ENCODE results near the gene KIF27. TPM values are rescaled to one million over a fixed set of nuclear protein-coding genes. Genes with fewer than 3 reads are reported as not detected.
"Not testable (repeated sequence)": the region's sequence is repeated elsewhere in the genome, so short reads cannot be mapped to it uniquely, and the experiment has no call there.

The KIF27 gene
- total RNA-seq (2014; rRNA removed; shearing (Covaris generic)), result 2.0 and 3.9 TPM in 2 replicates

- H3K36me3 ChIP-seq, result no peaks in the 10 kb centered on the region
- peak; percentile 99 for DNase-seq
- H3K9me3 ChIP-seq (replicated peaks), result no peaks in the 10 kb centered on the region
- H3K4me3 ChIP-seq, result peak within 1 kb of the TSS; percentile 72
- peak within 1 kb of the TSS; percentile 58 for H3K27ac ChIP-seq
- H3K27me3 ChIP-seq, result no peaks in the 10 kb centered on the region
- H3K4me1 ChIP-seq, result no peaks in the 10 kb centered on the region
Observed at GRCh38 chr9:83920927-83921707, at the start of gene KIF27. KIF27 (minus strand) TSS chr9:83921432; CDS start chr9:83915591, 5,841 bp downstream.

GRCh38 chr9:83969602-83970001 is 48.4 kb upstream of the KIF27 start:
- H3K9me3 ChIP-seq (replicated peaks), result no peaks in the 10 kb centered on the region
- H3K4me3 ChIP-seq, result no peak overlapping the region
- no peak overlapping the region for H3K27ac ChIP-seq
- H3K27me3 ChIP-seq, result no peaks in the 10 kb centered on the region
- DNase-seq, result no peak
- H3K4me1 ChIP-seq, result no peaks in the 10 kb centered on the region
- H3K36me3 ChIP-seq, result peaks cover 80% of the 10 kb centered on the region

- H3K27me3 ChIP-seq, result no peaks in the 10 kb centered on the region
- no peak overlapping the region for H3K27ac ChIP-seq
- no peak for DNase-seq
- no peak overlapping the region for H3K4me3 ChIP-seq
- H3K9me3 ChIP-seq (replicated peaks), result no peaks in the 10 kb centered on the region
- H3K36me3 ChIP-seq, result peaks cover 55% of the 10 kb centered on the region
- H3K4me1 ChIP-seq, result no peaks in the 10 kb centered on the region
Observed at GRCh38 chr9:83967073-83967472, 45.8 kb upstream of the KIF27 start.

GRCh38 chr9:83966209-83966582 is 45.0 kb upstream of the KIF27 start:
- no peaks in the 10 kb centered on the region for H3K4me1 ChIP-seq
- DNase-seq, result no peak
- H3K4me3 ChIP-seq, result no peak overlapping the region
- peaks cover 46% of the 10 kb centered on the region for H3K36me3 ChIP-seq
- H3K27me3 ChIP-seq, result no peaks in the 10 kb centered on the region
- no peaks in the 10 kb centered on the region for H3K9me3 ChIP-seq (replicated peaks)
- peak overlapping the region; percentile 1; the same call in 1 of the 2 replicates for H3K27ac ChIP-seq

GRCh38 chr9:83965350-83966208 is 44.3 kb upstream of the KIF27 start:
- no peaks in the 10 kb centered on the region for H3K4me1 ChIP-seq
- H3K27ac ChIP-seq, result peak overlapping the region; percentile 1; the same call in 1 of the 2 replicates
- H3K4me3 ChIP-seq, result no peak overlapping the region
- no peaks in the 10 kb centered on the region for H3K9me3 ChIP-seq (replicated peaks)
- peaks cover 40% of the 10 kb centered on the region for H3K36me3 ChIP-seq
- DNase-seq, result peak; percentile 21 to 73
- H3K27me3 ChIP-seq, result no peaks in the 10 kb centered on the region

GRCh38 chr9:83964973-83965349 is 43.7 kb upstream of the KIF27 start:
- no peak overlapping the region for H3K4me3 ChIP-seq
- peaks cover 34% of the 10 kb centered on the region for H3K36me3 ChIP-seq
- DNase-seq, result peak in 1 of 2 experiments; percentile 49
- no peak overlapping the region; the same call in 1 of the 2 replicates for H3K27ac ChIP-seq
- no peaks in the 10 kb centered on the region for H3K4me1 ChIP-seq
- no peaks in the 10 kb centered on the region for H3K27me3 ChIP-seq
- no peaks in the 10 kb centered on the region for H3K9me3 ChIP-seq (replicated peaks)

- H3K4me3 ChIP-seq, result no peak overlapping the region
- H3K27me3 ChIP-seq, result no peaks in the 10 kb centered on the region; the same call in 1 of the 2 replicates
- H3K27ac ChIP-seq, result no peak overlapping the region
- H3K9me3 ChIP-seq (replicated peaks), result no peaks in the 10 kb centered on the region
- peak in 1 of 2 experiments; percentile 54 for DNase-seq
- H3K36me3 ChIP-seq, result peaks cover 10% of the 10 kb centered on the region
- peaks cover 13% of the 10 kb centered on the region for H3K4me1 ChIP-seq
Observed at GRCh38 chr9:83962165-83962564, 40.9 kb upstream of the KIF27 start.

GRCh38 chr9:83960991-83961390 is 39.8 kb upstream of the KIF27 start:
- H3K27ac ChIP-seq, result no peak overlapping the region
- no peaks in the 10 kb centered on the region for H3K9me3 ChIP-seq (replicated peaks)

GRCh38 chr9:83959061-83959460 is 37.8 kb upstream of the KIF27 start:
- no peaks in the 10 kb centered on the region; the same call in 1 of the 2 replicates for H3K27me3 ChIP-seq
- H3K4me1 ChIP-seq, result peaks cover 13% of the 10 kb centered on the region
- H3K27ac ChIP-seq, result no peak overlapping the region
- no peak overlapping the region for H3K4me3 ChIP-seq
- H3K36me3 ChIP-seq, result no peaks in the 10 kb centered on the region
- H3K9me3 ChIP-seq (replicated peaks), result no peaks in the 10 kb centered on the region
- peak; percentile 64 to 78 for DNase-seq

More at GRCh38 chr9:83960991-83961390, 39.8 kb upstream of the KIF27 start:
- no peak for DNase-seq
- Histone ChIP-seq H3K27me3 (no peaks in the 10 kb centered on the region; the same call in 1 of the 2 replicates), H3K4me3 (no peak overlapping the region), H3K4me1 (peaks cover 13% of the 10 kb centered on the region), H3K36me3 (no peaks in the 10 kb centered on the region; the same call in 1 of the 2 replicates)

GRCh38 chr9:83957248-83957513 is 35.9 kb upstream of the KIF27 start:
- H3K27ac ChIP-seq, result no peak overlapping the region; the same call in 1 of the 2 replicates
- no peaks in the 10 kb centered on the region; the same call in 1 of the 2 replicates for H3K27me3 ChIP-seq
- peaks cover 13% of the 10 kb centered on the region for H3K4me1 ChIP-seq
- DNase-seq, result no peak
- no peaks in the 10 kb centered on the region for H3K9me3 ChIP-seq (replicated peaks)
- H3K4me3 ChIP-seq, result peak overlapping the region; percentile 61
- no peaks in the 10 kb centered on the region for H3K36me3 ChIP-seq

- DNase-seq, result peak; percentile 52 to 53
Observed at GRCh38 chr9:83956436-83957247, 35.4 kb upstream of the KIF27 start.

GRCh38 chr9:83956086-83956435 is 34.8 kb upstream of the KIF27 start:
- Histone ChIP-seq H3K9me3 (replicated peaks) (no peaks in the 10 kb centered on the region), H3K27ac (peak overlapping the region; percentile 60), H3K4me3 (peak overlapping the region; percentile 61), H3K4me1 (peaks cover 13% of the 10 kb centered on the region), H3K27me3 (no peaks in the 10 kb centered on the region; the same call in 1 of the 2 replicates), H3K36me3 (no peaks in the 10 kb centered on the region)
- DNase-seq, result peak in 1 of 2 experiments; percentile 15

More at GRCh38 chr9:83956436-83957247, 35.4 kb upstream of the KIF27 start:
- Histone ChIP-seq H3K9me3 (replicated peaks) (no peaks in the 10 kb centered on the region), H3K36me3 (no peaks in the 10 kb centered on the region), H3K27ac (peak overlapping the region; percentile 60), H3K4me3 (peak overlapping the region; percentile 61), H3K4me1 (peaks cover 13% of the 10 kb centered on the region), H3K27me3 (no peaks in the 10 kb centered on the region; the same call in 1 of the 2 replicates)

- not testable (repeated sequence) for H3K36me3 ChIP-seq; H3K27me3 ChIP-seq; DNase-seq; H3K4me3 ChIP-seq; H3K9me3 ChIP-seq (replicated peaks); H3K4me1 ChIP-seq; H3K27ac ChIP-seq
Observed at GRCh38 chr9:83948096-83948495, 26.9 kb upstream of the KIF27 start.

- peaks cover under 1% of the 10 kb centered on the region; the same call in 1 of the 2 replicates for H3K4me1 ChIP-seq
- H3K36me3 ChIP-seq, result no peaks in the 10 kb centered on the region
- no peaks in the 10 kb centered on the region for H3K9me3 ChIP-seq (replicated peaks)
- H3K4me3 ChIP-seq, result no peak overlapping the region
- no peak overlapping the region for H3K27ac ChIP-seq
- no peak for DNase-seq
- no peaks in the 10 kb centered on the region for H3K27me3 ChIP-seq
Observed at GRCh38 chr9:83940590-83941303, 19.5 kb upstream of the KIF27 start.

Measured in SJCRH30 (cell line).